Glutamatergic neuron (in vitro differentiated cells): ENCODE measurements around the gene DDX51. TPM values are rescaled to one million over a fixed set of nuclear protein-coding genes. Genes with fewer than 3 reads are reported as not detected.

ENCODE experiments used
- DNase-seq: peaks from one replicate; pipeline ENCODE4 v3.0.0; 2022
- H3K27ac Mint-ChIP-seq: one replicate; pipeline ENCODE4 v1.8.0; 2020; ENCODE audit warnings: mild to moderate bottlenecking, mixed read lengths, inconsistent platforms; ENCODE audit not compliant: unreplicated experiment
- H3K27me3 Mint-ChIP-seq: one replicate; pipeline ENCODE4 v1.8.0; 2020; ENCODE audit warnings: mild to moderate bottlenecking, moderate library complexity, mixed read lengths, inconsistent platforms; ENCODE audit not compliant: unreplicated experiment
- H3K36me3 Mint-ChIP-seq: one replicate; pipeline ENCODE4 v1.8.0; 2020; ENCODE audit warnings: mild to moderate bottlenecking, mixed read lengths, inconsistent platforms; ENCODE audit not compliant: unreplicated experiment
- H3K4me1 Mint-ChIP-seq: one replicate; pipeline ENCODE4 v1.8.0; 2020; ENCODE audit warnings: mild to moderate bottlenecking, low read depth, mixed read lengths, inconsistent platforms; ENCODE audit not compliant: unreplicated experiment
- H3K4me3 Mint-ChIP-seq: one replicate; pipeline ENCODE4 v1.8.0; 2020; ENCODE audit warnings: mild to moderate bottlenecking, mixed read lengths, inconsistent platforms; ENCODE audit not compliant: unreplicated experiment
- H3K9me3 Mint-ChIP-seq: one replicate; pipeline ENCODE4 v1.8.0; 2020; ENCODE audit warnings: mild to moderate bottlenecking, moderate library complexity, mixed read lengths, inconsistent platforms; ENCODE audit not compliant: unreplicated experiment
- CTCF ChIP-seq: fragments of 200-600 bp; sonication (generic); IDR thresholded peaks from one replicate; pipeline ENCODE4 v1.5.0; 2021; ENCODE audit not compliant: partially characterized antibody, unreplicated experiment
- total RNA-seq: library from RNA; stranded (reverse); fragmentation: NEBNext Ultra II Directional; extraction: Animal tissue kit (Norgen Biotek cat#: 25700); gene quantifications from one replicate; pipeline ENCODE4 v1.2.1, GENCODE V29; 2021; ENCODE audit not compliant: unreplicated experiment

The DDX51 gene
- total RNA-seq, 1 donor from 2014 or later = 24.9 TPM

DNA sequence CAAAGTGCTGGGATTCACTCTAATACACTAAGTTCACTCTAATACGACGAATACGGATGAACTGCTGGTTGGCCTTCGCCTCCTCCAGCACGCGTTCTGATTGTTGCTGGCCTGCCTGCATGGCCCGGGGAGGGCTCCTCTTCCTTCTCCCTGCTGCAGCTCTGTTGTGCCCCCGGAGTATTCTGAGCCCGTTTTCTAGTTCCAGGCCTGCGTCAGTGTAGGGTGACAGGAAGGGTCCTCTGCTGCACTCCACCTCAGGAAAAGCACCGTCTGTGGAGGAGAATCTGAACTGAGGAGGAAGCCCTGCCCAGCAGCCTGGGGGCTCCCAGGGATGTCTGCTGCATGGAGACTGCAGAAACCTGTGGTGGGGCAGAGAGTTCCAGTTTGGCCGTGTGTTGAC lies 44.4 kb downstream of the DDX51 start:
- H3K27me3 Mint-ChIP-seq = peaks cover 1% of the 10 kb centered on the region
- H3K36me3 Mint-ChIP-seq = peaks cover 7% of the 10 kb centered on the region
- no peak for DNase-seq
- TF ChIP-seq CTCF = no peak
- H3K4me3 Mint-ChIP-seq = no peak overlapping the region
- no peaks in the 10 kb centered on the region for H3K4me1 Mint-ChIP-seq
- peaks cover 7% of the 10 kb centered on the region for H3K9me3 Mint-ChIP-seq
- H3K27ac Mint-ChIP-seq = peak overlapping the region; percentile 40

DNA sequence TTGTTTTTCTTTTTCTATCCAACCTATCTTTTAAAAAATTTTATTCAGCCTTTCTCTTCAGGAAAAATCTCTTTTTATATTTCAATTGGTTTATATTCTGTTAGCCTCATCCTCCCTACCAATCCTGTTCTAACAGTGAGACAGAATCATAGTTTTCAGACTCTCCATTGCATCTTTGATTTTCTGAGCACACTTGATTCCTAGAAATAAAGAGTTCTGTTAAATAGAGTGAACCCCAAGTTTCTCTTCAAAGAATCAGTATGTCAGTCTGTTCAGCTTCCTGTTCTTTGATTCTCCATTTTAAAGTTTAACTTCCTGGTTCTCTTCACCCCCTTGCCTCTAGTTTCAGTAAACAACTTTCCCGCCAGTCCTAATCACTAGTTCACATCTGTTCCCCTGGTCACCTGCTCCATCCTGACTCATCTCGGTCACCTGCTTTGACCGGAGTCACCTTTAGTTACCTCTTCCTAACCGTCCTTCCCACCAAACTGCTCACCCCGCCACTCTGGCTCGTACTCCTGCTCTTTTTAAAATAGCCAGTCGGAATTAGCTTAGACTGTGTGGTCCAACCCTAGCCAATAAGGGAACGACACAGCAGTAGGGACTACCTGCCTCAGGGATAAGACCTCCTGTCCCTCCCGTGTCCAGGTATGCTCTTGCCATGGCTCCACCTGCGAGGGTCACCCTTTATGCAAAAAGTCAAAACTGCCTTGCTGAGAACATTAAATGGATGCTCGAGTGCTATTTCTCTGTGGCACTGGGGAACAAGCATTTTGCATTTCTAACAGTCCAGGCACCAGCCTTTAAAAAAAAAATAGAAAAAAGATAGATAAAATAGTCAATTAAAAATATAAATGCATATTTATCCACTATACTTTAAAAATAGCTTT lies 48.4 kb downstream of the DDX51 start:
- peaks cover 7% of the 10 kb centered on the region for H3K36me3 Mint-ChIP-seq
- H3K4me3 Mint-ChIP-seq = no peak overlapping the region
- H3K27me3 Mint-ChIP-seq = peaks cover 2% of the 10 kb centered on the region

DNA sequence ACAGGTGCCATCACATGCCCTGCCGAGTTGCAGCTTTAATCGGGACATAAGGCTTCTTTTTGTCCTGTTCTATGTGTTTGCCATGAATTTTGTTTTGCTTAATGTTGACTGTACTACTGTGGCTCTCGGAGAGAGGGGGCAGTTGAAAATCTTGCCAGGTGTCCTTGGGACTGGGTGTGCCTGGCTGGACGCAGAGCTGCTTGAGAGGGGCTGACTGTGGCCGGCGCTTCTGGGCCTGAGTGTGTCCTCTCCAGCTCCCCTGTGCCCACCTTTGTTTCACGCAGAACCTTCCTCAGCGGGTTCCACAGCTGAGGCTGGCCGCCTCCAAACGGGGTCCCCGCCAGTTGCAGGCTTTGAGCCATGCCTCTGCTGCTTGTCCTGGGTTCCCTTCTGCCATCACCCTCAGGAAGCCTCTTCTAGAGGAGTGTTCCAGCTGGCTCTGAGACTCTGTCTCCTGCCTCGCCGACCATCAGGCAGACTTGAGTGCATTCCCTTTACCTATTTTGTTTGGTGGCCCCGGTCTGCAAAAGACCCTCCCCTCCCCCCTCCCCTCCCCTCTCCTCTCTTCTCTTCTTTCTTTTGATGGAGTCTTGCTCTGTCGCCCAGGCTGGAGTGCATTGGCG lies 49.7 kb downstream of the DDX51 start:
- H3K27ac Mint-ChIP-seq = no peak overlapping the region

More for the DNA sequence above, 48.4 kb downstream of the DDX51 start:
- H3K4me1 Mint-ChIP-seq = no peaks in the 10 kb centered on the region
- DNase-seq = no peak
- no peak overlapping the region for H3K27ac Mint-ChIP-seq
- TF ChIP-seq CTCF = no peak
- H3K9me3 Mint-ChIP-seq = peaks cover 7% of the 10 kb centered on the region

DNA sequence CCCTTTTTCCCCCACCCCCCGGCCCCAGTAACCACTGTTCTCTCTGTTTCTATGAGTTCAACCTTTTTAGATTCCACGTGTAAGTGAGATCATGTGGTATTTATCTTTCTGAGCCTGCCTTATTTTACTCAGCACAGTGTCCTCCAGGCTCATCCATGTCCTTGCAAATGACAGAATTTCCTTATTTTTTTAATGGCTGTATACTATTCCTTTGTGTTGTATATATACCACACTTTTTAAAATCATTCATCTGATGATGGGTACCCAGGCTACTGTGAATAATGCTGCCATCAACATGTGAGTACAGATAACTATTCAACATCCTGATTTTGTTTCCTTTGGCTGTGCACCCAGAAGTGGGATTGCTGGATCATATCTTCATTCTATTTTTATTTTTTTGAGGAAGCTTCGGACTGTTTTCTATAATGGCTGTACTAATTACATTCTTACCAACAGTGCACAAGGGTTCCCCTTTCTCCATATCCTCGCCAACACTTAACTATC lies 54.7 kb downstream of the DDX51 start:
- peaks cover 3% of the 10 kb centered on the region for H3K27me3 Mint-ChIP-seq
- H3K4me1 Mint-ChIP-seq = peaks cover 4% of the 10 kb centered on the region
- no peak for DNase-seq
- TF ChIP-seq CTCF = no peak
- H3K36me3 Mint-ChIP-seq = no peaks in the 10 kb centered on the region
- H3K9me3 Mint-ChIP-seq = peaks cover 3% of the 10 kb centered on the region
- no peak overlapping the region for H3K4me3 Mint-ChIP-seq
- no peak overlapping the region for H3K27ac Mint-ChIP-seq

More for the DNA sequence above, 49.7 kb downstream of the DDX51 start:
- Mint-ChIP-seq H3K9me3 (peaks cover 7% of the 10 kb centered on the region), H3K4me1 (no peaks in the 10 kb centered on the region), H3K36me3 (peaks cover 7% of the 10 kb centered on the region), H3K4me3 (no peak overlapping the region), H3K27me3 (peaks cover 2% of the 10 kb centered on the region)
- no peak for TF ChIP-seq CTCF
- DNase-seq = no peak

Other genes with a start within 250 kb of the DDX51 start
- 168 TPM for gene ULK1, start 249.7 kb downstream of the DDX51 start, total RNA-seq
- gene PUS1, start 215.0 kb downstream of the DDX51 start, total RNA-seq = 28.1 TPM
- gene EP400, start 194.4 kb downstream of the DDX51 start, total RNA-seq = 85.8 TPM
- 17.8 TPM for gene NOC4L, start 138 bp upstream of the DDX51 start, total RNA-seq
- 13.7 TPM for gene GALNT9, start 185.3 kb upstream of the DDX51 start, total RNA-seq